ENCODE measurements around the gene ETS1.

Gene ETS1

DNA sequence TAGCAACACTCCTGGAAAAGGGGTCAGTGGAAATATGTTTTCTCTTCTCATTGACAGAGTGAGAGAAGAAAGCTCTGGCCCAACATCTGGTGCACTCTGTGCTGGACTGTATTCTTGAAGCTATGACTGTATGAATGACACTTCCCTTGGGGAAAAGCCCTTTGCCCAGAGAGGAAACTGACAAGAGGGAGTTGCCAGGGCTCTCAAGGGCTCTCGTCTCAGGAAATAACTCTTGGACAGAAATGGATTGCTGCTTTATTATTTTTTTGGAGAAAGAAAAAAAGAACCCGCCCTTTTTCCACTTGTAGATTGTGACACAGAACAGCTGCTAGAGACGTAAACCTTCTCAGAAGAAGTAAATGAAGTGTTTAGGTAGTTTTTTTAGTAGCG is 11.4 kb downstream of the ETS1 start:
- Mint-ChIP-seq H3K9me3 (peaks cover 28% of the 10 kb centered on the region), H3K4me3 (peak overlapping the region; percentile 45), H3K4me1 (peaks cover 76% of the 10 kb centered on the region), H3K27me3 (ENCODE audit: low read depth, poor library complexity) (peaks cover 27% of the 10 kb centered on the region), H3K36me3 (ENCODE audit: low read depth) (peaks cover 8% of the 10 kb centered on the region), H3K27ac (peak overlapping the region; percentile 86)
- no peak for DNase-seq
- no peak for TF ChIP-seq CTCF (IDR thresholded peaks at IDR 0.05)

- peaks cover 7% of the 10 kb centered on the region for H3K36me3 Mint-ChIP-seq (ENCODE audit: low read depth)
- peak overlapping the region; percentile 86 for H3K27ac Mint-ChIP-seq
- peaks cover 27% of the 10 kb centered on the region for H3K9me3 Mint-ChIP-seq
- no peak overlapping the region for H3K4me3 Mint-ChIP-seq
- DNase-seq: no peak
- H3K4me1 Mint-ChIP-seq: peaks cover 70% of the 10 kb centered on the region
- TF ChIP-seq CTCF (IDR thresholded peaks at IDR 0.05): no peak
- H3K27me3 Mint-ChIP-seq (ENCODE audit: low read depth, poor library complexity): peaks cover 33% of the 10 kb centered on the region
Measured at GRCh38 chr11:128575174-128575960, 12.0 kb downstream of the ETS1 start.

DNA sequence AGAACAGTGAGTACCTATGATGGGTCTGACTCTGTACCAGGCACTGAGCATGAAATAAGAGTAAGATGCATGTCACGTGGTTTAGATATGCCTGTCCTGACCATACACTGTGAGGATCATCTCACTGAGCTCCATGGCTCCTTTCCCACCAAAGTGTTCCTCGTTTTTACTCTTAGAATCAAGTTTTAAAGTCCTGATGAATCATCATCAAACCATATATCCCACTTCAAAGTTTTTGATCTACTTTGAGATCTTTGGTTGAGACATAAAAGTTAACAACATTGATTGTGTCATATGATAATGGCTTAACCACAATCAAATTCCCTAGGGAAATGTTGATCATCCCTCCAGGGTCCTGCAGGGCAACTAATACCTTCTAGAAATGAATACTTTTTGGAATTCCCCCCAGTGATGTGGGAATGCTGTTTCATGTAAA is 12.8 kb downstream of the ETS1 start:
- no peaks in the 10 kb centered on the region for H3K36me3 Mint-ChIP-seq (ENCODE audit: low read depth)
- H3K9me3 Mint-ChIP-seq: peaks cover 27% of the 10 kb centered on the region
- peaks cover 66% of the 10 kb centered on the region for H3K4me1 Mint-ChIP-seq
- H3K27me3 Mint-ChIP-seq (ENCODE audit: low read depth, poor library complexity): peaks cover 37% of the 10 kb centered on the region
- H3K4me3 Mint-ChIP-seq: no peak overlapping the region
- DNase-seq: no peak
- no peak overlapping the region for H3K27ac Mint-ChIP-seq
- TF ChIP-seq CTCF (IDR thresholded peaks at IDR 0.05): no peak

GRCh38 chr11:128573638-128574037 is 13.7 kb downstream of the ETS1 start:
- Mint-ChIP-seq H3K9me3 (peaks cover 27% of the 10 kb centered on the region), H3K4me3 (no peak overlapping the region), H3K4me1 (peaks cover 66% of the 10 kb centered on the region), H3K27ac (no peak overlapping the region), H3K27me3 (ENCODE audit: low read depth, poor library complexity) (peaks cover 47% of the 10 kb centered on the region), H3K36me3 (ENCODE audit: low read depth) (no peaks in the 10 kb centered on the region)
- no peak for DNase-seq
- TF ChIP-seq CTCF (IDR thresholded peaks at IDR 0.05): no peak

GRCh38 chr11:128572965-128573364 is 14.4 kb downstream of the ETS1 start:
- Mint-ChIP-seq H3K4me1 (peaks cover 67% of the 10 kb centered on the region), H3K4me3 (no peak overlapping the region), H3K27ac (no peak overlapping the region), H3K9me3 (peaks cover 27% of the 10 kb centered on the region), H3K36me3 (ENCODE audit: low read depth) (no peaks in the 10 kb centered on the region), H3K27me3 (ENCODE audit: low read depth, poor library complexity) (peaks cover 53% of the 10 kb centered on the region)
- TF ChIP-seq CTCF (IDR thresholded peaks at IDR 0.05): no peak
- no peak for DNase-seq

- peaks cover 27% of the 10 kb centered on the region for H3K9me3 Mint-ChIP-seq
- H3K4me3 Mint-ChIP-seq: no peak overlapping the region
- no peaks in the 10 kb centered on the region for H3K36me3 Mint-ChIP-seq (ENCODE audit: low read depth)
- no peak for DNase-seq
- H3K27me3 Mint-ChIP-seq (ENCODE audit: low read depth, poor library complexity): peaks cover 73% of the 10 kb centered on the region
- peaks cover 64% of the 10 kb centered on the region for H3K4me1 Mint-ChIP-seq
- TF ChIP-seq CTCF (IDR thresholded peaks at IDR 0.05): no peak
- H3K27ac Mint-ChIP-seq: no peak overlapping the region
Measured at GRCh38 chr11:128570632-128571031, 16.7 kb downstream of the ETS1 start.

Measured in nephron progenitor cell (in vitro differentiated cells).